HG03469 (cell line): ENCODE data around the gene IGFBP1.
"Not testable (repeated sequence)": the region's sequence is repeated elsewhere in the genome, so short reads cannot be mapped to it uniquely, and the experiment has no call there.

Experiments
- ATAC-seq: cut with Tn5 transposase; IDR thresholded peaks from one replicate; pipeline ENCODE4 v1.9.1; 2021; ENCODE audit warnings: mild to moderate bottlenecking, moderate library complexity, moderate number of reproducible peaks; ENCODE audit not compliant: unreplicated experiment

IGFBP1 gene

GRCh38 chr7:45888185-45888992 is at the start of gene IGFBP1:
Gene IGFBP1 (plus strand): TSS chr7:45888488. CDS start chr7:45888653, 165 bp downstream.
- ATAC-seq = no peak

GRCh38 chr7:45838852-45839251 is 49.4 kb upstream of the IGFBP1 start:
- not testable (repeated sequence) for ATAC-seq

- ATAC-seq = peak; percentile 95
Observed at GRCh38 chr7:45841926-45842717, 46.2 kb upstream of the IGFBP1 start.

GRCh38 chr7:45846536-45846935 is 41.8 kb upstream of the IGFBP1 start:
- not testable (repeated sequence) for ATAC-seq

- ATAC-seq = not testable (repeated sequence)
Observed at GRCh38 chr7:45848734-45849133, 39.6 kb upstream of the IGFBP1 start.

- not testable (repeated sequence) for ATAC-seq
Observed at GRCh38 chr7:45852984-45853383, 35.3 kb upstream of the IGFBP1 start.

GRCh38 chr7:45853491-45853890 is 34.8 kb upstream of the IGFBP1 start:
- not testable (repeated sequence) for ATAC-seq

- not testable (repeated sequence) for ATAC-seq
Observed at GRCh38 chr7:45855680-45856079, 32.6 kb upstream of the IGFBP1 start.

GRCh38 chr7:45856888-45857287 is 31.4 kb upstream of the IGFBP1 start:
- not testable (repeated sequence) for ATAC-seq

- no peak for ATAC-seq
Observed at GRCh38 chr7:45863715-45864114, 24.6 kb upstream of the IGFBP1 start.

- ATAC-seq = no peak
Observed at GRCh38 chr7:45865594-45866410, 22.5 kb upstream of the IGFBP1 start.

- ATAC-seq = no peak
Observed at GRCh38 chr7:45867471-45867870, 20.8 kb upstream of the IGFBP1 start.

GRCh38 chr7:45869426-45869825 is 18.9 kb upstream of the IGFBP1 start:
- no peak for ATAC-seq

- ATAC-seq = no peak
Observed at GRCh38 chr7:45872116-45873034, 15.9 kb upstream of the IGFBP1 start.

GRCh38 chr7:45873035-45873354 is 15.3 kb upstream of the IGFBP1 start, which contains the start of gene CCDC201:
Gene CCDC201 (minus strand): TSS chr7:45873082. CDS start chr7:45873007, 75 bp downstream.
- ATAC-seq = no peak

- ATAC-seq = no peak
Observed at GRCh38 chr7:45873355-45873754, 14.9 kb upstream of the IGFBP1 start.

- no peak for ATAC-seq
Observed at GRCh38 chr7:45874408-45875131, 13.7 kb upstream of the IGFBP1 start.

- ATAC-seq = no peak
Observed at GRCh38 chr7:45876519-45876918, 11.8 kb upstream of the IGFBP1 start.

GRCh38 chr7:45878457-45879144 is 9.7 kb upstream of the IGFBP1 start:
- ATAC-seq = no peak
